ENCODE data around the gene IQUB. TPM values are rescaled to one million over a fixed set of nuclear protein-coding genes. Genes with fewer than 3 reads are reported as not detected.

Gene IQUB
- total and polyA plus RNA-seq, 2 donors (not counting 3 experiments of a cell fraction or from before 2014, with no cell fraction given) = 0.01 TPM; not detected in 1

DNA sequence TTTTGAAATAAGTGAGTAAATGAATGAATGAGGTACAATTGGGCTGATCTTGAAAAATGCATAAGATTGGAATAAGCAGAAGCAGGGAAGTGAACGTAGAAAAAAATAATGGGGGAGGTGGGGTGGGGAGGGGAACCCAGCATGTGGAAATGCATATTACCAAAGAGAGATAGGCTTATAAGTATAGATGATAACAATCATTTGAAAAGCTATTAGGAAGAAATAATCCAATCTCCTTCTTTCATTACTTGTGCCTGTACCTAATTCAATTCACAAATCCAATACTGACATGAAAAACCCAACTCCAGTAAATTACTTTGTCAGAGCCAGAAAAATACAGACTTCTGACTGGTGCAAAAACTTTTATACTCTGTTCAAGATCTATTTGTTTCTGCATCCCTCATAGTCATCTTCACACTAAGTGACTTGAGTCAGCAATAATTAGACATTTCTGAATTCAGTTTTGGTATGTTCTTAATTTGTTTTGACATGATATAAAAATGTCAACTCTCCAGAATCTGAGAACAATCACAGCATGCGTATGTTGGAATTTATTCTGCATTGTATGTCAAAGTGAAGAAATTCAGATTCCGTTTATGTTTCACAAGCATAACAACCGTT, 99.2 kb downstream of the IQUB start:
- Histone ChIP-seq H3K4me2 (ENCODE audit: insufficient read depth, low read length) (no peak overlapping the region), H3K27me3 (ENCODE audit: control insufficient read depth in 2 of 2, insufficient read depth in 2 of 2, low read length in 2 of 2) (no peaks in the 10 kb centered on the region), H3K27ac (ENCODE audit: insufficient read depth, low read depth, low read length) (no peak overlapping the region), H3K9me1 (replicated peaks; ENCODE audit: control insufficient read depth, extremely low read depth, insufficient read depth, low read length) (no peaks in the 10 kb centered on the region), H3K9me3 (replicated peaks; ENCODE audit: control insufficient read depth, insufficient read depth, low read length) (no peaks in the 10 kb centered on the region), H3K36me3 (ENCODE audit: control insufficient read depth in 2 of 2, extremely low read depth in 1 of 2, insufficient read depth in 2 of 2, low read length in 2 of 2) (no peaks in the 10 kb centered on the region), H2AFZ (ENCODE audit: low read depth, low read length) (no peak overlapping the region), H3K4me1 (ENCODE audit: control insufficient read depth, extremely low read depth, insufficient read depth, low read length) (no peaks in the 10 kb centered on the region), H3K79me2 (ENCODE audit: control insufficient read depth, insufficient read depth, low read length) (no peaks in the 10 kb centered on the region), H4K20me1 (replicated peaks; ENCODE audit: control insufficient read depth, extremely low read depth, insufficient read depth, low read length) (no peaks in the 10 kb centered on the region), H3K9ac (replicated peaks; ENCODE audit: extremely low read depth, insufficient read depth, low read length) (no peak overlapping the region), H3K4me3 (replicated peaks in 1 of 3; ENCODE audit: insufficient read depth in 1 of 3, low read depth in 1 of 3, low read length in 3 of 3) (no peak overlapping the region)
- no peak for DNase-seq (ENCODE audit: low read depth, low spot score)
- dilution Hi-C loops (cut with MboI; ENCODE audit: extremely low pct_ligation_motif_present, low sequenced_read_pairs) = no loop called here
- no TSS peak for BruUV-seq (replicated peaks)
- POLR2A ChIA-PET = no interaction called here
- intact Hi-C loops (cut with micrococcal nuclease) = no loop called here
- CTCF ChIA-PET = no interaction called here
- FAIRE-seq = no peak
- no peak for TF ChIP-seq MYC (IDR thresholded peaks at IDR 0.05; ENCODE audit: low read depth, low read length)
- TF ChIP-seq FOS (IDR thresholded peaks at IDR 0.05; ENCODE audit: borderline replicate concordance, insufficient read depth, low read length) = no peak
- TF ChIP-seq, protein P1, sequence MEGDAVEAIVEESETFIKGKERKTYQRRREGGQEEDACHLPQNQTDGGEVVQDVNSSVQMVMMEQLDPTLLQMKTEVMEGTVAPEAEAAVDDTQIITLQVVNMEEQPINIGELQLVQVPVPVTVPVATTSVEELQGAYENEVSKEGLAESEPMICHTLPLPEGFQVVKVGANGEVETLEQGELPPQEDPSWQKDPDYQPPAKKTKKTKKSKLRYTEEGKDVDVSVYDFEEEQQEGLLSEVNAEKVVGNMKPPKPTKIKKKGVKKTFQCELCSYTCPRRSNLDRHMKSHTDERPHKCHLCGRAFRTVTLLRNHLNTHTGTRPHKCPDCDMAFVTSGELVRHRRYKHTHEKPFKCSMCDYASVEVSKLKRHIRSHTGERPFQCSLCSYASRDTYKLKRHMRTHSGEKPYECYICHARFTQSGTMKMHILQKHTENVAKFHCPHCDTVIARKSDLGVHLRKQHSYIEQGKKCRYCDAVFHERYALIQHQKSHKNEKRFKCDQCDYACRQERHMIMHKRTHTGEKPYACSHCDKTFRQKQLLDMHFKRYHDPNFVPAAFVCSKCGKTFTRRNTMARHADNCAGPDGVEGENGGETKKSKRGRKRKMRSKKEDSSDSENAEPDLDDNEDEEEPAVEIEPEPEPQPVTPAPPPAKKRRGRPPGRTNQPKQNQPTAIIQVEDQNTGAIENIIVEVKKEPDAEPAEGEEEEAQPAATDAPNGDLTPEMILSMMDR (IDR thresholded peaks at IDR 0.05; ENCODE audit: extremely low read depth in 1 of 2, insufficient read depth in 1 of 2, low read depth in 1 of 2, low read length in 2 of 2) = no peak
- no peak for TF ChIP-seq EZH2 (IDR thresholded peaks at IDR 0.05; ENCODE audit: borderline replicate concordance, low read depth, low read length, severe bottlenecking)
- no peak for TF ChIP-seq POLR2A (IDR thresholded peaks at IDR 0.05; ENCODE audit: low read depth, low read length)
- no peak for TF ChIP-seq POLR2AphosphoS5 (IDR thresholded peaks at IDR 0.05; ENCODE audit: insufficient read depth, low read depth, low read length)
- no peak for TF ChIP-seq JUN (IDR thresholded peaks at IDR 0.05; ENCODE audit: borderline replicate concordance, insufficient read depth, insufficient read length, low read depth)
- no peak for TF ChIP-seq GATA2 (IDR thresholded peaks at IDR 0.05; ENCODE audit: insufficient read depth, insufficient read length, low read depth, low read length)
- TF ChIP-seq, protein P2, sequence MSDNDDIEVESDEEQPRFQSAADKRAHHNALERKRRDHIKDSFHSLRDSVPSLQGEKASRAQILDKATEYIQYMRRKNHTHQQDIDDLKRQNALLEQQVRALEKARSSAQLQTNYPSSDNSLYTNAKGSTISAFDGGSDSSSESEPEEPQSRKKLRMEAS (IDR thresholded peaks at IDR 0.05; ENCODE audit: insufficient read depth, insufficient read length) = no peak

Measured in endothelial cell of umbilical vein (primary cell).